PFSK-1 (cell line): ENCODE results near the gene GABPB2.

Experiments used
- POLR2AphosphoS5 ChIP-seq: IDR thresholded peaks from 2 replicates; pipeline ENCODE4 v1.6.1; 2012; ENCODE audit warnings: low read depth, mild to moderate bottlenecking, control low read depth, low read length, moderate library complexity
- SIN3A ChIP-seq: IDR thresholded peaks from 2 replicates; pipeline ENCODE4 v1.6.1; 2012; ENCODE audit warnings: mild to moderate bottlenecking, low read length, moderate library complexity, borderline replicate concordance; ENCODE audit not compliant: insufficient read depth
- TF ChIP-seq, protein P1 (sequence below), 2 experiments: IDR thresholded peaks; 2 replicates each; pipeline versions ENCODE4 v1.6.1 to v1.8.0; 2011 to 2012; ENCODE audit warnings: low read depth in 2 of 2, low read length in 2 of 2, control low read depth in 1 of 2, inconsistent platforms in 1 of 2, mild to moderate bottlenecking in 1 of 2, moderate library complexity in 1 of 2; ENCODE audit not compliant: insufficient read depth in 1 of 2

DNA sequence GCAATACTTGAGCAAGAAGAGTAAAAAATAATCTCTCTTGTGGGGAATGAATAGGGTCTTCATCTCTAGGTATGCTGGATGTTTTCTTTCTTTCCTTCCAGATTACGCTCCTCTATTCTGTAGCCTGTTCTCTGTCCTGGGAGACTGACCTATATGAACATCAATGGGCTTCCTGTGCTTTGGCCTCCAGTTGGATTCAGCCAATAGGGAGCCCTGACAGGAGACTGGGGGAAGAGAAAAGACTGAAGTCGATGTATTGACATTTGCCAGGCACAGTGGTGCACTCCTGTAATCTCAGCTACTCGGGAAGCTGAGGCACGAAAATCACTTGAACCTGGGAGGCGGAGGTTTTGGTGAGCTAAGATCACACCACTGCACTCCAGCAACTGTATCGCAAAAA lies 58.2 kb downstream of the GABPB2 start:
- TF ChIP-seq POLR2AphosphoS5 (no peak), SIN3A (no peak)
- TF ChIP-seq, protein P1, sequence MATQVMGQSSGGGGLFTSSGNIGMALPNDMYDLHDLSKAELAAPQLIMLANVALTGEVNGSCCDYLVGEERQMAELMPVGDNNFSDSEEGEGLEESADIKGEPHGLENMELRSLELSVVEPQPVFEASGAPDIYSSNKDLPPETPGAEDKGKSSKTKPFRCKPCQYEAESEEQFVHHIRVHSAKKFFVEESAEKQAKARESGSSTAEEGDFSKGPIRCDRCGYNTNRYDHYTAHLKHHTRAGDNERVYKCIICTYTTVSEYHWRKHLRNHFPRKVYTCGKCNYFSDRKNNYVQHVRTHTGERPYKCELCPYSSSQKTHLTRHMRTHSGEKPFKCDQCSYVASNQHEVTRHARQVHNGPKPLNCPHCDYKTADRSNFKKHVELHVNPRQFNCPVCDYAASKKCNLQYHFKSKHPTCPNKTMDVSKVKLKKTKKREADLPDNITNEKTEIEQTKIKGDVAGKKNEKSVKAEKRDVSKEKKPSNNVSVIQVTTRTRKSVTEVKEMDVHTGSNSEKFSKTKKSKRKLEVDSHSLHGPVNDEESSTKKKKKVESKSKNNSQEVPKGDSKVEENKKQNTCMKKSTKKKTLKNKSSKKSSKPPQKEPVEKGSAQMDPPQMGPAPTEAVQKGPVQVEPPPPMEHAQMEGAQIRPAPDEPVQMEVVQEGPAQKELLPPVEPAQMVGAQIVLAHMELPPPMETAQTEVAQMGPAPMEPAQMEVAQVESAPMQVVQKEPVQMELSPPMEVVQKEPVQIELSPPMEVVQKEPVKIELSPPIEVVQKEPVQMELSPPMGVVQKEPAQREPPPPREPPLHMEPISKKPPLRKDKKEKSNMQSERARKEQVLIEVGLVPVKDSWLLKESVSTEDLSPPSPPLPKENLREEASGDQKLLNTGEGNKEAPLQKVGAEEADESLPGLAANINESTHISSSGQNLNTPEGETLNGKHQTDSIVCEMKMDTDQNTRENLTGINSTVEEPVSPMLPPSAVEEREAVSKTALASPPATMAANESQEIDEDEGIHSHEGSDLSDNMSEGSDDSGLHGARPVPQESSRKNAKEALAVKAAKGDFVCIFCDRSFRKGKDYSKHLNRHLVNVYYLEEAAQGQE (IDR thresholded peaks at IDR 0.05; ENCODE audit: insufficient read depth in 1 of 2, low read depth in 2 of 2, low read length in 2 of 2) = no peak
